HG03354 (cell line): ENCODE data around the gene RBM44.
"Not testable (repeated sequence)": the region's sequence is repeated elsewhere in the genome, so short reads cannot be mapped to it uniquely, and the experiment has no call there.

Experiments used
- ATAC-seq: cut with Tn5 transposase; IDR thresholded peaks from one replicate; pipeline ENCODE4 v1.9.1; 2021; ENCODE audit warnings: mild to moderate bottlenecking; ENCODE audit not compliant: unreplicated experiment, poor library complexity, severe bottlenecking

The RBM44 gene

GRCh38 chr2:237773826-237774225 is 24.8 kb upstream of the RBM44 start:
- ATAC-seq = no peak

GRCh38 chr2:237774811-237775553 is 23.6 kb upstream of the RBM44 start:
- ATAC-seq = no peak

- no peak for ATAC-seq
Measured at GRCh38 chr2:237779521-237779920, 19.1 kb upstream of the RBM44 start.

- no peak for ATAC-seq
Measured at GRCh38 chr2:237782181-237782580, 16.4 kb upstream of the RBM44 start.

GRCh38 chr2:237783678-237784077 is 14.9 kb upstream of the RBM44 start:
- ATAC-seq = not testable (repeated sequence)

- no peak for ATAC-seq
Measured at GRCh38 chr2:237786936-237787335, 11.6 kb upstream of the RBM44 start.

- ATAC-seq = no peak
Measured at GRCh38 chr2:237790353-237790752, 8.2 kb upstream of the RBM44 start.

GRCh38 chr2:237791977-237792727 is 6.4 kb upstream of the RBM44 start:
- no peak for ATAC-seq

- ATAC-seq = no peak
Measured at GRCh38 chr2:237797253-237797652, 1.3 kb upstream of the RBM44 start.

- no peak for ATAC-seq
Measured at GRCh38 chr2:237799060-237799428, 465 bp downstream of the RBM44 start.

GRCh38 chr2:237801466-237801865 is 2.9 kb downstream of the RBM44 start:
- no peak for ATAC-seq

GRCh38 chr2:237806334-237806733 is 7.8 kb downstream of the RBM44 start:
- no peak for ATAC-seq

- no peak for ATAC-seq
Measured at GRCh38 chr2:237815637-237816036, 17.1 kb downstream of the RBM44 start.

- ATAC-seq = no peak
Measured at GRCh38 chr2:237816531-237816930, 18.0 kb downstream of the RBM44 start.

- ATAC-seq = no peak
Measured at GRCh38 chr2:237818066-237818473, 19.5 kb downstream of the RBM44 start.

GRCh38 chr2:237819231-237819630 is 20.7 kb downstream of the RBM44 start:
- ATAC-seq = no peak

- no peak for ATAC-seq
Measured at GRCh38 chr2:237820421-237820820, 21.8 kb downstream of the RBM44 start.

GRCh38 chr2:237823544-237823943 is 25.0 kb downstream of the RBM44 start:
- ATAC-seq = no peak

- ATAC-seq = no peak
Measured at GRCh38 chr2:237824085-237824484, 25.5 kb downstream of the RBM44 start.

- no peak for ATAC-seq
Measured at GRCh38 chr2:237827421-237827987, 28.9 kb downstream of the RBM44 start.

- no peak for ATAC-seq
Measured at GRCh38 chr2:237830522-237830921, 31.9 kb downstream of the RBM44 start.
